GM23338 (cell line): ENCODE results near the gene TOP2A. TPM values are rescaled to one million over a fixed set of nuclear protein-coding genes. Genes with fewer than 3 reads are reported as not detected.

ENCODE experiments used
- ATAC-seq: fragments of 200-7000 bp; cut with Tn5 transposase; 3 replicates; pipeline ENCODE4 v1.9.1; 2020
- DNase-seq: peaks from one replicate; pipeline ENCODE4 v3.0.0-alpha.2; 2015; ENCODE audit warnings: low spot score
- H2AFZ ChIP-seq: fragments of 200-600 bp; sonication (generic); 2 replicates; pipeline ENCODE4 v1.8.0; 2016; ENCODE audit warnings: antibody characterized with exemption, mild to moderate bottlenecking, moderate library complexity
- H3F3A ChIP-seq: fragments of 200-600 bp; sonication (generic); replicated peaks from 2 replicates; pipeline ENCODE4 v1.8.0; 2017; ENCODE audit warnings: antibody characterized with exemption, mixed run types, low read depth
- H3K27ac ChIP-seq: fragments of 200-600 bp; sonication (generic); 2 replicates; pipeline ENCODE4 v1.6.1; 2016; ENCODE audit warnings: low read depth
- H3K27me3 ChIP-seq: fragments of 200-600 bp; sonication (generic); 2 replicates; pipeline ENCODE4 v1.8.0; 2016; ENCODE audit warnings: mild to moderate bottlenecking, mixed run types, moderate library complexity; ENCODE audit not compliant: insufficient read depth
- H3K36me3 ChIP-seq: fragments of 200-600 bp; sonication (generic); 2 replicates; pipeline ENCODE4 v1.8.0; 2016; ENCODE audit warnings: mild to moderate bottlenecking; ENCODE audit not compliant: insufficient read depth
- H3K4me1 ChIP-seq: fragments of 200-600 bp; sonication (generic); 2 replicates; pipeline ENCODE4 v1.8.0; 2016; ENCODE audit warnings: mild to moderate bottlenecking, moderate library complexity; ENCODE audit not compliant: insufficient read depth
- H3K4me2 ChIP-seq: fragments of 200-600 bp; sonication (generic); 2 replicates; pipeline ENCODE4 v1.7.1; 2017; ENCODE audit warnings: mixed run types
- H3K4me3 ChIP-seq: fragments of 200-600 bp; sonication (generic); 2 replicates; pipeline ENCODE4 v1.6.1; 2016; ENCODE audit warnings: mixed run types
- H3K79me2 ChIP-seq: fragments of 200-600 bp; sonication (generic); replicated peaks from 2 replicates; pipeline ENCODE4 v1.8.0; 2017; ENCODE audit warnings: mild to moderate bottlenecking; ENCODE audit not compliant: insufficient read depth
- H3K9me2 ChIP-seq: fragments of 200-600 bp; sonication (generic); 2 replicates; pipeline ENCODE4 v1.8.0; 2017; ENCODE audit not compliant: insufficient read depth
- H4K20me1 ChIP-seq: fragments of 200-600 bp; sonication (generic); replicated peaks from 2 replicates; pipeline ENCODE4 v1.8.0; 2017; ENCODE audit warnings: mild to moderate bottlenecking; ENCODE audit not compliant: insufficient read depth
- H3K27ac Mint-ChIP-seq: 2 replicates; pipeline ENCODE4 v1.8.0; 2020; ENCODE audit warnings: inconsistent platforms, mild to moderate bottlenecking, moderate library complexity, mixed read lengths
- H3K27me3 Mint-ChIP-seq: 3 replicates; pipeline ENCODE4 v1.8.0; 2022; ENCODE audit warnings: low read depth, mild to moderate bottlenecking, moderate library complexity, mixed read lengths, inconsistent platforms; ENCODE audit not compliant: insufficient read depth, poor library complexity
- H3K36me3 Mint-ChIP-seq: 3 replicates; pipeline ENCODE4 v1.8.0; 2021; ENCODE audit warnings: low read depth, mild to moderate bottlenecking, inconsistent platforms, moderate library complexity, mixed read lengths
- H3K4me1 Mint-ChIP-seq: 3 replicates; pipeline ENCODE4 v1.8.0; 2020; ENCODE audit warnings: mild to moderate bottlenecking, inconsistent platforms, mixed read lengths
- H3K4me3 Mint-ChIP-seq: 3 replicates; pipeline ENCODE4 v1.8.0; 2021; ENCODE audit warnings: moderate library complexity, mild to moderate bottlenecking, inconsistent platforms, mixed read lengths
- H3K9me3 Mint-ChIP-seq: 3 replicates; pipeline ENCODE4 v1.8.0; 2020; ENCODE audit warnings: moderate library complexity, mild to moderate bottlenecking, inconsistent platforms, mixed read lengths
- EZH2 ChIP-seq: fragments of 200-600 bp; sonication (generic); IDR thresholded peaks from one replicate; pipeline ENCODE4 v1.8.0; 2017; ENCODE audit warnings: antibody characterized with exemption, mild to moderate bottlenecking, low read depth; ENCODE audit not compliant: unreplicated experiment
- EZH2phosphoT487 ChIP-seq: fragments of 200-600 bp; sonication (generic); IDR thresholded peaks from one replicate; pipeline ENCODE4 v1.8.1; 2018; ENCODE audit warnings: antibody characterized with exemption; ENCODE audit not compliant: unreplicated experiment
- JUNB ChIP-seq: IDR thresholded peaks from one replicate; pipeline ENCODE4 v1.6.1; 2016; ENCODE audit warnings: antibody characterized with exemption; ENCODE audit not compliant: unreplicated experiment
- POLR2AphosphoS5 ChIP-seq: IDR thresholded peaks from 2 replicates; pipeline ENCODE4 v1.6.1; 2016; ENCODE audit warnings: antibody characterized with exemption, low read depth
- ZNF331 ChIP-seq: fragments of 250-450 bp; sonication (Bioruptor Pico); IDR thresholded peaks from 2 replicates; pipeline ENCODE4 v1.5.0; 2020; ENCODE audit warnings: low read depth, mild to moderate bottlenecking, moderate library complexity
- polyA plus RNA-seq: library from polyadenylated mRNA; unstranded; fragments of >200 nt; fragmentation: Nextera tagmentation; extraction: Ambion mirVana; gene quantifications from 2 replicates; pipeline ENCODE4 v1.2.1, GENCODE V29; 2016
- total RNA-seq: library from RNA; depleted of rRNA; stranded (reverse); fragments of >200 nt; shearing (Covaris generic); gene quantifications from 2 replicates; pipeline ENCODE4 v1.2.3, GENCODE V29; 2014
- TF ChIP-seq, protein P1 (sequence below): IDR thresholded peaks from one replicate; pipeline ENCODE4 v1.6.1; 2018; ENCODE audit warnings: antibody characterized with exemption; ENCODE audit not compliant: unreplicated experiment
- TF ChIP-seq, protein P2 (sequence below): fragments of 250-450 bp; sonication (Bioruptor Pico); IDR thresholded peaks from 2 replicates; pipeline ENCODE4 v1.5.0; 2020; ENCODE audit warnings: mild to moderate bottlenecking, moderate library complexity
- TF ChIP-seq, protein P3 (sequence below), 2 experiments: fragments of 200-600 bp in 1 of 2; sonication (generic) in 1 of 2; conservative IDR thresholded peaks; 2 replicates each; pipeline versions ENCODE4 v1.5.1 to v1.6.1; 2016 to 2017; ENCODE audit warnings: antibody characterized with exemption in 2 of 2, low read depth in 2 of 2, mild to moderate bottlenecking in 2 of 2, moderate library complexity in 1 of 2
- TF ChIP-seq, protein P4 (sequence below): IDR thresholded peaks from 2 replicates; pipeline ENCODE4 v1.6.1; 2016; ENCODE audit warnings: antibody characterized with exemption

The TOP2A gene
- total and polyA plus RNA-seq, 2 experiments from 2014 or later: 263 to 442 TPM

DNA sequence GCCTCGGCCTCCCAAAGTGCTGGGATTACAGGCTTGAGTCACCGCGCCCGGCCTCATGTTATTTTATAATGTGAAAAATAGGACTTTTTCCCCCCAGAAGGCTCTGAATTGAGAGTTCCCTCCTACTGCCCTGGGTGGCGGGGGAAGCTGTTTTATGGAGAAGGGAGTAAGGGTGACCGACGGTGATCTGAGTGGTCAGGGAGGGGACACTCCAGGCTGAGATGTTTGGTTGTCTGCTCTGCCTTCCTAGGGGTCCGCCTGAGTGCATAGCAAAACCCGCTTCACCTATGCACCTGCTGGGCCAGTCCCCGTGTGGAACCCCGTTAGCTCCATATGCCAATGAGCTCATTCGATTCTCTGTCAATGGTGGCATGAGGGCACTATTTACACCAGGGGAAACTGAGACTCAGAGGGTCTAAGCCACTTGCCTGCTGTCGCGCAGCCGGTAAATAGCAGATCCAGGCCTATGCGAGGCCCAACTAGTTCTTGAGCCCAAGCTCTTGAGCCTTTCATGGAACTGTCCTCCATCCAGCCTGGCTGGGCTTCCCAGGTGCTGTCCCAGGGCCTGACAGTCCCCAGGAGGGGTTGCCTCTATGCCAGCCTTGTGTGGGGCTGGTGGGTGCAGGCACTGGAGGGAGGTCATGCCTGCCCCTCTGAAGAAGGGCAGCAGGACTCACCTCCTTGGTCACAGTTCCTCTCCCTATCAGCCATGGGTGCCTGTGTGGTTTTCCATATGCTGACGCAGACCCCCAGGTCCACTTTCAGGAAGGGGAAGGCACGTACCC lies 51.4 kb downstream of the TOP2A start:
- H3K9me2 ChIP-seq: no peaks in the 10 kb centered on the region
- no peak overlapping the region for H3K4me3 ChIP-seq
- H3K27me3 Mint-ChIP-seq: peaks cover 39% of the 10 kb centered on the region
- H3K36me3 Mint-ChIP-seq: peaks cover 2% of the 10 kb centered on the region; the same call in 2 of the 3 replicates
- no peak overlapping the region for H3K4me2 ChIP-seq
- no peaks in the 10 kb centered on the region for H3K36me3 ChIP-seq
- peaks cover 17% of the 10 kb centered on the region for H3K4me1 ChIP-seq
- ATAC-seq (no peak), DNase-seq (no peak)
- no peak overlapping the region for H3K27ac ChIP-seq
- peaks cover 2% of the 10 kb centered on the region for H3K9me3 Mint-ChIP-seq
- no peak overlapping the region for H3K4me3 Mint-ChIP-seq
- H3F3A ChIP-seq: peaks cover 5% of the 10 kb centered on the region; the same call in 1 of the 2 replicates
- H2AFZ ChIP-seq: no peak overlapping the region
- no peaks in the 10 kb centered on the region for H4K20me1 ChIP-seq
- TF ChIP-seq POLR2AphosphoS5 (no peak), ZNF331 (no peak), EZH2 (no peak), EZH2phosphoT487 (no peak), JUNB (no peak)
- TF ChIP-seq, protein P1, sequence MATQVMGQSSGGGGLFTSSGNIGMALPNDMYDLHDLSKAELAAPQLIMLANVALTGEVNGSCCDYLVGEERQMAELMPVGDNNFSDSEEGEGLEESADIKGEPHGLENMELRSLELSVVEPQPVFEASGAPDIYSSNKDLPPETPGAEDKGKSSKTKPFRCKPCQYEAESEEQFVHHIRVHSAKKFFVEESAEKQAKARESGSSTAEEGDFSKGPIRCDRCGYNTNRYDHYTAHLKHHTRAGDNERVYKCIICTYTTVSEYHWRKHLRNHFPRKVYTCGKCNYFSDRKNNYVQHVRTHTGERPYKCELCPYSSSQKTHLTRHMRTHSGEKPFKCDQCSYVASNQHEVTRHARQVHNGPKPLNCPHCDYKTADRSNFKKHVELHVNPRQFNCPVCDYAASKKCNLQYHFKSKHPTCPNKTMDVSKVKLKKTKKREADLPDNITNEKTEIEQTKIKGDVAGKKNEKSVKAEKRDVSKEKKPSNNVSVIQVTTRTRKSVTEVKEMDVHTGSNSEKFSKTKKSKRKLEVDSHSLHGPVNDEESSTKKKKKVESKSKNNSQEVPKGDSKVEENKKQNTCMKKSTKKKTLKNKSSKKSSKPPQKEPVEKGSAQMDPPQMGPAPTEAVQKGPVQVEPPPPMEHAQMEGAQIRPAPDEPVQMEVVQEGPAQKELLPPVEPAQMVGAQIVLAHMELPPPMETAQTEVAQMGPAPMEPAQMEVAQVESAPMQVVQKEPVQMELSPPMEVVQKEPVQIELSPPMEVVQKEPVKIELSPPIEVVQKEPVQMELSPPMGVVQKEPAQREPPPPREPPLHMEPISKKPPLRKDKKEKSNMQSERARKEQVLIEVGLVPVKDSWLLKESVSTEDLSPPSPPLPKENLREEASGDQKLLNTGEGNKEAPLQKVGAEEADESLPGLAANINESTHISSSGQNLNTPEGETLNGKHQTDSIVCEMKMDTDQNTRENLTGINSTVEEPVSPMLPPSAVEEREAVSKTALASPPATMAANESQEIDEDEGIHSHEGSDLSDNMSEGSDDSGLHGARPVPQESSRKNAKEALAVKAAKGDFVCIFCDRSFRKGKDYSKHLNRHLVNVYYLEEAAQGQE: no peak
- TF ChIP-seq, protein P2, sequence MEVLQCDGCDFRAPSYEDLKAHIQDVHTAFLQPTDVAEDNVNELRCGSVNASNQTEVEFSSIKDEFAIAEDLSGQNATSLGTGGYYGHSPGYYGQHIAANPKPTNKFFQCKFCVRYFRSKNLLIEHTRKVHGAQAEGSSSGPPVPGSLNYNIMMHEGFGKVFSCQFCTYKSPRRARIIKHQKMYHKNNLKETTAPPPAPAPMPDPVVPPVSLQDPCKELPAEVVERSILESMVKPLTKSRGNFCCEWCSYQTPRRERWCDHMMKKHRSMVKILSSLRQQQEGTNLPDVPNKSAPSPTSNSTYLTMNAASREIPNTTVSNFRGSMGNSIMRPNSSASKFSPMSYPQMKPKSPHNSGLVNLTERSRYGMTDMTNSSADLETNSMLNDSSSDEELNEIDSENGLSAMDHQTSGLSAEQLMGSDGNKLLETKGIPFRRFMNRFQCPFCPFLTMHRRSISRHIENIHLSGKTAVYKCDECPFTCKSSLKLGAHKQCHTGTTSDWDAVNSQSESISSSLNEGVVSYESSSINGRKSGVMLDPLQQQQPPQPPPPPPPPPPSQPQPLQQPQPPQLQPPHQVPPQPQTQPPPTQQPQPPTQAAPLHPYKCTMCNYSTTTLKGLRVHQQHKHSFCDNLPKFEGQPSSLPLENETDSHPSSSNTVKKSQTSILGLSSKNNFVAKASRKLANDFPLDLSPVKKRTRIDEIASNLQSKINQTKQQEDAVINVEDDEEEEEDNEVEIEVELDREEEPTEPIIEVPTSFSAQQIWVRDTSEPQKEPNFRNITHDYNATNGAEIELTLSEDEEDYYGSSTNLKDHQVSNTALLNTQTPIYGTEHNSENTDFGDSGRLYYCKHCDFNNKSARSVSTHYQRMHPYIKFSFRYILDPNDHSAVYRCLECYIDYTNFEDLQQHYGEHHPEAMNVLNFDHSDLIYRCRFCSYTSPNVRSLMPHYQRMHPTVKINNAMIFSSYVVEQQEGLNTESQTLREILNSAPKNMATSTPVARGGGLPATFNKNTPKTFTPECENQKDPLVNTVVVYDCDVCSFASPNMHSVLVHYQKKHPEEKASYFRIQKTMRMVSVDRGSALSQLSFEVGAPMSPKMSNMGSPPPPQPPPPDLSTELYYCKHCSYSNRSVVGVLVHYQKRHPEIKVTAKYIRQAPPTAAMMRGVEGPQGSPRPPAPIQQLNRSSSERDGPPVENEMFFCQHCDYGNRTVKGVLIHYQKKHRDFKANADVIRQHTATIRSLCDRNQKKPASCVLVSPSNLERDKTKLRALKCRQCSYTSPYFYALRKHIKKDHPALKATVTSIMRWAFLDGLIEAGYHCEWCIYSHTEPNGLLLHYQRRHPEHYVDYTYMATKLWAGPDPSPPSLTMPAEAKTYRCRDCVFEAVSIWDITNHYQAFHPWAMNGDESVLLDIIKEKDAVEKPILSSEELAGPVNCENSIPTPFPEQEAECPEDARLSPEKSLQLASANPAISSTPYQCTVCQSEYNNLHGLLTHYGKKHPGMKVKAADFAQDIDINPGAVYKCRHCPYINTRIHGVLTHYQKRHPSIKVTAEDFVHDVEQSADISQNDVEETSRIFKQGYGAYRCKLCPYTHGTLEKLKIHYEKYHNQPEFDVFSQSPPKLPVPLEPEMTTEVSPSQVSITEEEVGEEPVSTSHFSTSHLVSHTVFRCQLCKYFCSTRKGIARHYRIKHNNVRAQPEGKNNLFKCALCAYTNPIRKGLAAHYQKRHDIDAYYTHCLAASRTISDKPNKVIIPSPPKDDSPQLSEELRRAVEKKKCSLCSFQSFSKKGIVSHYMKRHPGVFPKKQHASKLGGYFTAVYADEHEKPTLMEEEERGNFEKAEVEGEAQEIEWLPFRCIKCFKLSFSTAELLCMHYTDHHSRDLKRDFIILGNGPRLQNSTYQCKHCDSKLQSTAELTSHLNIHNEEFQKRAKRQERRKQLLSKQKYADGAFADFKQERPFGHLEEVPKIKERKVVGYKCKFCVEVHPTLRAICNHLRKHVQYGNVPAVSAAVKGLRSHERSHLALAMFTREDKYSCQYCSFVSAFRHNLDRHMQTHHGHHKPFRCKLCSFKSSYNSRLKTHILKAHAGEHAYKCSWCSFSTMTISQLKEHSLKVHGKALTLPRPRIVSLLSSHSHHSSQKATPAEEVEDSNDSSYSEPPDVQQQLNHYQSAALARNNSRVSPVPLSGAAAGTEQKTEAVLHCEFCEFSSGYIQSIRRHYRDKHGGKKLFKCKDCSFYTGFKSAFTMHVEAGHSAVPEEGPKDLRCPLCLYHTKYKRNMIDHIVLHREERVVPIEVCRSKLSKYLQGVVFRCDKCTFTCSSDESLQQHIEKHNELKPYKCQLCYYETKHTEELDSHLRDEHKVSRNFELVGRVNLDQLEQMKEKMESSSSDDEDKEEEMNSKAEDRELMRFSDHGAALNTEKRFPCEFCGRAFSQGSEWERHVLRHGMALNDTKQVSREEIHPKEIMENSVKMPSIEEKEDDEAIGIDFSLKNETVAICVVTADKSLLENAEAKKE: no peak
- TF ChIP-seq, protein P3, sequence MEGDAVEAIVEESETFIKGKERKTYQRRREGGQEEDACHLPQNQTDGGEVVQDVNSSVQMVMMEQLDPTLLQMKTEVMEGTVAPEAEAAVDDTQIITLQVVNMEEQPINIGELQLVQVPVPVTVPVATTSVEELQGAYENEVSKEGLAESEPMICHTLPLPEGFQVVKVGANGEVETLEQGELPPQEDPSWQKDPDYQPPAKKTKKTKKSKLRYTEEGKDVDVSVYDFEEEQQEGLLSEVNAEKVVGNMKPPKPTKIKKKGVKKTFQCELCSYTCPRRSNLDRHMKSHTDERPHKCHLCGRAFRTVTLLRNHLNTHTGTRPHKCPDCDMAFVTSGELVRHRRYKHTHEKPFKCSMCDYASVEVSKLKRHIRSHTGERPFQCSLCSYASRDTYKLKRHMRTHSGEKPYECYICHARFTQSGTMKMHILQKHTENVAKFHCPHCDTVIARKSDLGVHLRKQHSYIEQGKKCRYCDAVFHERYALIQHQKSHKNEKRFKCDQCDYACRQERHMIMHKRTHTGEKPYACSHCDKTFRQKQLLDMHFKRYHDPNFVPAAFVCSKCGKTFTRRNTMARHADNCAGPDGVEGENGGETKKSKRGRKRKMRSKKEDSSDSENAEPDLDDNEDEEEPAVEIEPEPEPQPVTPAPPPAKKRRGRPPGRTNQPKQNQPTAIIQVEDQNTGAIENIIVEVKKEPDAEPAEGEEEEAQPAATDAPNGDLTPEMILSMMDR (conservative IDR thresholded peaks at IDR 0.05; ENCODE audit: low read depth in 2 of 2): no peak
- TF ChIP-seq, protein P4, sequence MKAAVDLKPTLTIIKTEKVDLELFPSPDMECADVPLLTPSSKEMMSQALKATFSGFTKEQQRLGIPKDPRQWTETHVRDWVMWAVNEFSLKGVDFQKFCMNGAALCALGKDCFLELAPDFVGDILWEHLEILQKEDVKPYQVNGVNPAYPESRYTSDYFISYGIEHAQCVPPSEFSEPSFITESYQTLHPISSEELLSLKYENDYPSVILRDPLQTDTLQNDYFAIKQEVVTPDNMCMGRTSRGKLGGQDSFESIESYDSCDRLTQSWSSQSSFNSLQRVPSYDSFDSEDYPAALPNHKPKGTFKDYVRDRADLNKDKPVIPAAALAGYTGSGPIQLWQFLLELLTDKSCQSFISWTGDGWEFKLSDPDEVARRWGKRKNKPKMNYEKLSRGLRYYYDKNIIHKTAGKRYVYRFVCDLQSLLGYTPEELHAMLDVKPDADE: no peak
- H3K27ac Mint-ChIP-seq: no peak overlapping the region
- peaks cover 28% of the 10 kb centered on the region for H3K4me1 Mint-ChIP-seq
- peaks cover 31% of the 10 kb centered on the region for H3K27me3 ChIP-seq
- no peaks in the 10 kb centered on the region for H3K79me2 ChIP-seq
